Fibroblast of mammary gland (primary cell): ENCODE results near the gene GPR17.
A peak's percentile ranks its signal among the peaks of the same experiment; 100 is the strongest.

ENCODE experiments used
- DNase-seq: peaks from one replicate; pipeline ENCODE4 v3.0.0-alpha.2; 2010; ENCODE audit warnings: low read depth
- H3K4me3 ChIP-seq: 2 replicates; pipeline ENCODE4 v1.5.1; 2011; ENCODE audit warnings: low read depth, mild to moderate bottlenecking, low read length, moderate library complexity; ENCODE audit not compliant: control insufficient read depth
- CTCF ChIP-seq: conservative IDR thresholded peaks from 2 replicates; pipeline ENCODE4 v1.5.1; 2011; ENCODE audit warnings: low read depth, low read length, inconsistent platforms; ENCODE audit not compliant: control insufficient read depth, insufficient read depth

GPR17 gene

GRCh38 chr2:127651971-127652550 is 6.1 kb downstream of the GPR17 start:
- TF ChIP-seq CTCF = no peak
- DNase-seq = peak; percentile 28
- no peak overlapping the region for H3K4me3 ChIP-seq

DNA sequence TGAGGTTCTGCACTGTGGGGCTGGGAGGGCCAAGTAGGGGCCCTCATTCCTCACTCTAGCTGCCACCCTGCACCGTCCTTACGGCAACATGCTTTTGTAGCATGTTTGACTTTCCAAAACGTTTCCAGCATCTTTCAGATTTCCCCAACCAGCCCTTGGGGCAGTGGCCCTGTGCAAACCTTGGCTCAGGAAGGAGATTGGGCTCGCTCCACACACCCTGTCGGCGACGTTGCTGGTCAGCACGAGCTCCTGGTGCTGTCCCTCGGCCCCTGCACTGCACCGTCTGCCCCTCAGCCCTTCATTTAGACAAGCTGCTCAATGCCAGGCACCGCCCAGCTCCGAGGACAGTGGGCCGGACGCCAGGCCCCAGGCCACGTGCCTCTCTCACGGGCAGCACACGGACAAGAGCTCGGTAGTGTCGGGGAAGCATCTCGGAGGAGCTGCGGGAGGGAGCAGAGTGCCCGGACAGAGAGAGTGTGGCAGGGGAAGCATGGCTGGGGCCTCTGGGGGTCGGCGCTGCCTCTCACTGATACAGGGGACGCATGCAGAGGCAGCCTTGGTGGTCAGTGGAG is 6.9 kb downstream of the GPR17 start:
- no peak overlapping the region for H3K4me3 ChIP-seq
- no peak for TF ChIP-seq CTCF
- DNase-seq = no peak

GRCh38 chr2:127653421-127654083 is 7.6 kb downstream of the GPR17 start:
- H3K4me3 ChIP-seq = no peak overlapping the region
- no peak for DNase-seq
- TF ChIP-seq CTCF = no peak

- no peak overlapping the region for H3K4me3 ChIP-seq
- no peak for TF ChIP-seq CTCF
- DNase-seq = no peak
Measured at GRCh38 chr2:127654084-127654837, 8.3 kb downstream of the GPR17 start.

DNA sequence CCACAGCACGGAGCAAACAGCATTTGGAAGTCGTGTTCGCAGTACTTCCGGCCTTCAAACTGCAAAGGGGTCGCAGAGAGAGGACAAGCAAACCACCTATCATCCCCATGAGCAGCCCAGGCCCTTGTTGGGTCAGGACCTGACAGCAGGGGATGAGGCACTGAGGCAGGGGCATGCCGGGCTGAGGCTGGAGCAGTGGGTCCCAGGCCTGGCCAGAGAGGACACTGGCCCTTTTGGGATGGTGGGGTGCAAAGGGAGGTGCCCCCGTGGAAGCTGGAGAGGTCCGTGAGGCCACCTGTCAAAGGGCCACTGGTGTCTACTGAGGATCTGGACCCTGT is 8.9 kb downstream of the GPR17 start:
- TF ChIP-seq CTCF = no peak
- no peak overlapping the region for H3K4me3 ChIP-seq
- DNase-seq = no peak

DNA sequence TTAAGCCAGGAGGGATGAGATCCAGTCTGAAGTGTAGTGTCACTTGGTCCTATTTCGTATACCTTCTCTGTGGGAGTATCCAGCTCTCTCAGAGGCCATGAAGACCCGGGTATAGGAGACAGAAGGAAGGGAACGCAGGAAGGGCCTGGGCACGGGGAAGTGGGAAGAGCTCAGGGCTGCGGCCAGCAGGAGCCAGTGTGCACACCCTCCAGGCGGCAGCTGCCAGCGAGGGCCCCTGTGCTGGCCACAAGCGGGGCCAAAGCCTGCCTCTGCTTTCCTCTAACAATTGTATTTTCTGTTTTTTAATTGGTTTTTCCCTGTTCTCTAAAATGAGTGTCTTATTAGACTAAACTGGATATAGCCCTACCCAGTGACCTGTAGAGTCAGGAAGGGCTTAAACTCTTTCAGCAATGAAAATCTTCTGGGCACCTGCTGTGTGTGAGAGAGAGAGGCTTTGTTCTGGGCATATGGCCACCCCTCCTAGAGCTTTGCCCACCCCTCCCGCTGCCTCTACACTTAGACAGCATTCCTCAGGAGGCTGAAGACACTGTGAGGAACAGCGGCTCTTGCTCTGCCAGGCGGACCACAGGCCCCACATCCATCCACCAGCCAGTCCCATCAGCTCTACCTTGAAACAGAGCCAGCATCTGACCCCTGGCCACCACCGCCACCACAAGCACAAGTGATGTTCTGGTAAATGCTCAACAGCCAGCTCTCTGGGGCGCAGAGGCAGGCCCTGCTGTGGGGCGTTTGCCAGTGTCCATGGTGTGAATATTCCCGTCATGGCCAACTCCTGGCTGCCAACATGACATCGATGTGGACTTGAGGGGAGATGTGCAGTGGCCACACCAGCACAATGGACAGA is 9.5 kb downstream of the GPR17 start:
- no peak for DNase-seq
- H3K4me3 ChIP-seq = no peak overlapping the region
- no peak for TF ChIP-seq CTCF
